Cardiac fibroblast (primary cell): Measurements from ENCODE around the gene NCK2.

Source experiments
- DNase-seq, 2 donors: peaks; one replicate each; pipeline versions ENCODE4 v3.0.0 to v3.0.0-alpha.2; 2010; ENCODE audit warnings: low read depth in 2 of 2
- H3K4me3 ChIP-seq, 2 donors: replicated peaks in 1 of 2; 1 replicate in 1 of 2; 2 replicates in 1 of 2; pipeline ENCODE4 v1.5.1; 2011; ENCODE audit warnings: low read depth in 2 of 2, low read length in 2 of 2, mild to moderate bottlenecking in 2 of 2, moderate library complexity in 1 of 2
- CTCF ChIP-seq: IDR thresholded peaks from one replicate; pipeline ENCODE4 v1.5.1; 2011; ENCODE audit warnings: low read depth, mild to moderate bottlenecking, low read length, inconsistent platforms

NCK2 gene

GRCh38 chr2:105847056-105847455, 102.3 kb downstream of the NCK2 start:
- H3K4me3 ChIP-seq, result no peak overlapping the region
- TF ChIP-seq CTCF, result no peak

GRCh38 chr2:105848367-105848766, 103.7 kb downstream of the NCK2 start:
- DNase-seq, result no peak
- TF ChIP-seq CTCF, result no peak
- H3K4me3 ChIP-seq, result no peak overlapping the region

More at GRCh38 chr2:105847056-105847455, 102.3 kb downstream of the NCK2 start:
- DNase-seq, result no peak

- no peak overlapping the region for H3K4me3 ChIP-seq
- no peak for DNase-seq
- no peak for TF ChIP-seq CTCF
Observed at GRCh38 chr2:105849431-105850179, 104.9 kb downstream of the NCK2 start.

GRCh38 chr2:105852066-105852465, 107.4 kb downstream of the NCK2 start:
- TF ChIP-seq CTCF, result no peak
- H3K4me3 ChIP-seq, result no peak overlapping the region
- DNase-seq, result no peak

- DNase-seq, result no peak
- no peak for TF ChIP-seq CTCF
- no peak overlapping the region for H3K4me3 ChIP-seq
Observed at GRCh38 chr2:105853354-105854088, 108.8 kb downstream of the NCK2 start.

GRCh38 chr2:105854972-105855371, 110.3 kb downstream of the NCK2 start:
- no peak for DNase-seq
- TF ChIP-seq CTCF, result no peak
- H3K4me3 ChIP-seq, result no peak overlapping the region
